HEK293 (cell line): Measurements from ENCODE around the gene SAP30L.

ENCODE experiments used
- CTCF ChIA-PET: fragments of 350-600 bp; formaldehyde crosslinking; extraction: SDS; loops from one replicate; lab custom pipeline; 2021; ENCODE audit warnings: antibody characterized with exemption; lab: Yijun Ruan, JAX
- POLR2A ChIA-PET: fragments of 300-600 bp; formaldehyde crosslinking; extraction: SDS; loops from one replicate; lab custom pipeline; 2020; ENCODE audit warnings: antibody characterized with exemption, inconsistent platforms; lab: Yijun Ruan, JAX
- H3K27ac ChIP-seq: fragments of 200-500 bp; sonication (Bioruptor generic); 2 replicates; pipeline ENCODE4 v1.5.1; 2014; ENCODE audit warnings: low read depth, low read length, control low read depth, inconsistent platforms; ENCODE audit errors: extremely low read depth
- H3K36me3 ChIP-seq, 2 experiments: fragments of 200-500 bp in 1 of 2; sonication (Bioruptor generic) in 1 of 2; 1 replicate in 1 of 2; 2 replicates in 1 of 2; pipeline ENCODE4 v1.5.1; 2014 to 2017; ENCODE audit warnings: inconsistent platforms in 2 of 2, low read length in 2 of 2; ENCODE audit not compliant: control insufficient read depth in 2 of 2, insufficient read depth in 1 of 2
- H3K4me1 ChIP-seq: fragments of 200-500 bp; sonication (Bioruptor generic); 2 replicates; pipeline ENCODE4 v1.5.1; 2014; ENCODE audit warnings: mild to moderate bottlenecking, low read length, inconsistent platforms; ENCODE audit not compliant: control insufficient read depth, insufficient read depth
- H3K4me3 ChIP-seq: 2 replicates; pipeline ENCODE4 v1.5.1; 2011; ENCODE audit warnings: low read depth, mild to moderate bottlenecking, control low read depth, low read length, moderate library complexity
- H3K9me3 ChIP-seq: fragments of 200-500 bp; sonication (Bioruptor generic); 2 replicates; pipeline ENCODE4 v1.5.1; 2014; ENCODE audit warnings: low read depth, low read length, inconsistent platforms; ENCODE audit not compliant: control insufficient read depth, insufficient read depth
- BCL11A ChIP-seq: fragments of 450-650 bp; formaldehyde crosslinking; IDR thresholded peaks from 2 replicates; pipeline ENCODE4 v1.5.1; 2016; ENCODE audit warnings: low read depth, missing biosample characterization, missing genetic modification characterization
- KLF10 ChIP-seq: fragments of 450-650 bp; IDR thresholded peaks from 2 replicates; pipeline ENCODE4 v1.5.1; 2018; ENCODE audit warnings: missing biosample characterization, mild to moderate bottlenecking, missing genetic modification characterization
- KLF8 ChIP-seq: fragments of 450-650 bp; formaldehyde crosslinking; IDR thresholded peaks from 2 replicates; pipeline ENCODE4 v1.5.1; 2016; ENCODE audit warnings: missing biosample characterization, missing genetic modification characterization
- SP2 ChIP-seq: fragments of 450-650 bp; formaldehyde crosslinking; IDR thresholded peaks from 2 replicates; pipeline ENCODE4 v1.5.1; 2016; ENCODE audit warnings: missing biosample characterization, missing genetic modification characterization
- TRIM28 ChIP-seq: IDR thresholded peaks from 2 replicates; pipeline ENCODE4 v1.6.1; 2011; ENCODE audit warnings: low read length, control low read depth, borderline replicate concordance
- WT1 ChIP-seq: fragments of 450-650 bp; formaldehyde crosslinking; IDR thresholded peaks from 2 replicates; pipeline ENCODE4 v1.5.1; 2016; ENCODE audit warnings: missing biosample characterization, missing genetic modification characterization
- ZBTB1 ChIP-seq: fragments of 450-650 bp; formaldehyde crosslinking; IDR thresholded peaks from 2 replicates; pipeline ENCODE4 v1.5.1; 2016; ENCODE audit warnings: missing biosample characterization, missing genetic modification characterization
- ZNF140 ChIP-seq: fragments of 450-650 bp; formaldehyde crosslinking; IDR thresholded peaks from 2 replicates; pipeline ENCODE4 v1.5.1; 2016; ENCODE audit warnings: missing biosample characterization, missing genetic modification characterization
- ZNF175 ChIP-seq: fragments of 450-650 bp; formaldehyde crosslinking; IDR thresholded peaks from 2 replicates; pipeline ENCODE4 v1.5.1; 2016; ENCODE audit warnings: missing biosample characterization, missing genetic modification characterization
- ZNF274 ChIP-seq, 2 experiments: fragments of 200-500 bp in 1 of 2; fragments of 450-650 bp in 1 of 2; sonication (Bioruptor generic) in 1 of 2; formaldehyde crosslinking in 1 of 2; IDR thresholded peaks; 2 replicates each; pipeline versions ENCODE4 v1.5.1 to v1.6.1; 2014 to 2016; ENCODE audit warnings: borderline replicate concordance in 1 of 2, inconsistent platforms in 1 of 2, low read length in 1 of 2, missing biosample characterization in 1 of 2, missing genetic modification characterization in 1 of 2
- ZNF324 ChIP-seq: fragments of 450-650 bp; formaldehyde crosslinking; IDR thresholded peaks from 2 replicates; pipeline ENCODE4 v1.5.1; 2016; ENCODE audit warnings: missing biosample characterization, missing genetic modification characterization
- ZNF335 ChIP-seq: fragments of 450-650 bp; formaldehyde crosslinking; conservative IDR thresholded peaks from 2 replicates; pipeline ENCODE4 v1.5.1; 2016; ENCODE audit warnings: missing biosample characterization, missing genetic modification characterization
- ZNF341 ChIP-seq: fragments of 450-650 bp; formaldehyde crosslinking; IDR thresholded peaks from 2 replicates; pipeline ENCODE4; 2016; ENCODE audit warnings: low read depth, missing biosample characterization, missing genetic modification characterization
- ZNF366 ChIP-seq: fragments of 450-650 bp; formaldehyde crosslinking; conservative IDR thresholded peaks from 2 replicates; pipeline ENCODE4 v1.5.1; 2016; ENCODE audit warnings: missing biosample characterization, missing genetic modification characterization
- ZNF473 ChIP-seq: fragments of 450-650 bp; formaldehyde crosslinking; IDR thresholded peaks from 2 replicates; pipeline ENCODE4 v1.5.1; 2017; ENCODE audit warnings: missing biosample characterization, missing genetic modification characterization
- ZNF501 ChIP-seq: fragments of 450-650 bp; formaldehyde crosslinking; IDR thresholded peaks from 2 replicates; pipeline ENCODE4 v1.5.1; 2016; ENCODE audit warnings: missing biosample characterization, missing genetic modification characterization
- ZNF529 ChIP-seq: fragments of 450-650 bp; formaldehyde crosslinking; IDR thresholded peaks from 2 replicates; pipeline ENCODE4 v1.5.1; 2017; ENCODE audit warnings: missing genetic modification characterization, missing biosample characterization; ENCODE audit not compliant: insufficient replicate concordance
- ZNF621 ChIP-seq: fragments of 450-650 bp; formaldehyde crosslinking; IDR thresholded peaks from 2 replicates; pipeline ENCODE4 v1.5.1; 2017; ENCODE audit warnings: missing biosample characterization, missing genetic modification characterization
- ZNF626 ChIP-seq: fragments of 450-650 bp; sonication (Bioruptor Pico); formaldehyde crosslinking; IDR thresholded peaks from 2 replicates; pipeline ENCODE4 v1.5.1; 2018; ENCODE audit warnings: missing biosample characterization, missing genetic modification characterization, inconsistent platforms
- ZNF707 ChIP-seq: fragments of 450-650 bp; formaldehyde crosslinking; IDR thresholded peaks from 2 replicates; pipeline ENCODE4 v1.5.1; 2016; ENCODE audit warnings: missing biosample characterization, missing genetic modification characterization
- ZNF777 ChIP-seq: fragments of 450-650 bp; formaldehyde crosslinking; IDR thresholded peaks from 2 replicates; pipeline ENCODE4 v1.5.1; 2017; ENCODE audit warnings: missing biosample characterization, missing genetic modification characterization, borderline replicate concordance
- ZNF785 ChIP-seq: fragments of 450-650 bp; formaldehyde crosslinking; IDR thresholded peaks from 2 replicates; pipeline ENCODE4 v1.5.1; 2016; ENCODE audit warnings: missing biosample characterization, missing genetic modification characterization
- ZNF791 ChIP-seq: fragments of 450-650 bp; formaldehyde crosslinking; IDR thresholded peaks from 2 replicates; pipeline ENCODE4 v1.5.1; 2016; ENCODE audit warnings: missing biosample characterization, missing genetic modification characterization
- TF ChIP-seq, protein P1 (sequence below): fragments of 450-650 bp; formaldehyde crosslinking; IDR thresholded peaks from 2 replicates; pipeline ENCODE4 v1.5.1; 2017; ENCODE audit warnings: missing biosample characterization, missing genetic modification characterization
- TF ChIP-seq, protein P2 (sequence below): sonication (generic); formaldehyde crosslinking; IDR thresholded peaks from 2 replicates; pipeline ENCODE4 v1.8.1; 2022; ENCODE audit warnings: mild to moderate bottlenecking, moderate library complexity, missing genetic modification reagents
- TF ChIP-seq, protein P3 (sequence below): fragments of 450-650 bp; formaldehyde crosslinking; IDR thresholded peaks from 2 replicates; pipeline ENCODE4 v1.5.1; 2016; ENCODE audit warnings: missing biosample characterization, missing genetic modification characterization
- TF ChIP-seq, protein P4 (sequence below): fragments of 450-650 bp; formaldehyde crosslinking; IDR thresholded peaks from 2 replicates; pipeline ENCODE4 v1.5.1; 2016; ENCODE audit warnings: missing biosample characterization, missing genetic modification characterization

SAP30L gene

DNA sequence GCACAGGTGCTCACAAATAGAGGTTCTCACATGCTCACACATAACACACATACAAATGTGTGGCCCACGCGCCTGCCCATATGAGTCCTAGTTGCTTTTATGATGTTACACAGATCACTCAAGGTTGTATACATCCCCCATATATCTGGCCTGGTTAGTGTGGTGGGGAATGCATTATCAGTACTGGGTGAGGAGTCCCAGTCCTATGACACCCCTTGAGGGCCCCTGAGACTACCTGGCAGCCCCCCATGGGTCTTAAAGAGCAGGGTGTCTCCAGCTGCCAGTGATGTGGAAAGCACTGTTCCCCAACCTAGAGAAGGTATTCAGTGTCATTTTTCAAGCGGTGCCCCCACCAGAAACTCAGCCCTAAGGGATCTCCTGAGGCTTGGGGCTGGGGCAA is 35.0 kb downstream of the SAP30L start:
- no peaks in the 10 kb centered on the region for H3K9me3 ChIP-seq
- TF ChIP-seq, protein P1, sequence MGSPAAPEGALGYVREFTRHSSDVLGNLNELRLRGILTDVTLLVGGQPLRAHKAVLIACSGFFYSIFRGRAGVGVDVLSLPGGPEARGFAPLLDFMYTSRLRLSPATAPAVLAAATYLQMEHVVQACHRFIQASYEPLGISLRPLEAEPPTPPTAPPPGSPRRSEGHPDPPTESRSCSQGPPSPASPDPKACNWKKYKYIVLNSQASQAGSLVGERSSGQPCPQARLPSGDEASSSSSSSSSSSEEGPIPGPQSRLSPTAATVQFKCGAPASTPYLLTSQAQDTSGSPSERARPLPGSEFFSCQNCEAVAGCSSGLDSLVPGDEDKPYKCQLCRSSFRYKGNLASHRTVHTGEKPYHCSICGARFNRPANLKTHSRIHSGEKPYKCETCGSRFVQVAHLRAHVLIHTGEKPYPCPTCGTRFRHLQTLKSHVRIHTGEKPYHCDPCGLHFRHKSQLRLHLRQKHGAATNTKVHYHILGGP (tag by site-specific recombination): no peak
- TF ChIP-seq, protein P2, sequence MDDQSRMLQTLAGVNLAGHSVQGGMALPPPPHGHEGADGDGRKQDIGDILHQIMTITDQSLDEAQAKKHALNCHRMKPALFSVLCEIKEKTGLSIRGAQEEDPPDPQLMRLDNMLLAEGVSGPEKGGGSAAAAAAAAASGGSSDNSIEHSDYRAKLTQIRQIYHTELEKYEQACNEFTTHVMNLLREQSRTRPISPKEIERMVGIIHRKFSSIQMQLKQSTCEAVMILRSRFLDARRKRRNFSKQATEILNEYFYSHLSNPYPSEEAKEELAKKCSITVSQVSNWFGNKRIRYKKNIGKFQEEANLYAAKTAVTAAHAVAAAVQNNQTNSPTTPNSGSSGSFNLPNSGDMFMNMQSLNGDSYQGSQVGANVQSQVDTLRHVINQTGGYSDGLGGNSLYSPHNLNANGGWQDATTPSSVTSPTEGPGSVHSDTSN: no peak
- TF ChIP-seq ZNF324 (tag by site-specific recombination): no peak
- no peak for TF ChIP-seq ZNF785
- TF ChIP-seq ZNF626 (tag by site-specific recombination): no peak
- TF ChIP-seq KLF10 (tag by site-specific recombination): no peak
- no peak for TF ChIP-seq ZNF707 (tag by site-specific recombination)
- TF ChIP-seq ZNF529 (tag by site-specific recombination): no peak
- TF ChIP-seq, all 188 proteins: peak for 0
- ChIA-PET CTCF (interaction anchor here (1.4 to 2.0 kb wide), 2 partner anchors 10 to 40 kb away, joined by 4 to 6 read pairs; no protein-coding TSS in a partner anchor), POLR2A (no interaction called here)
- Histone ChIP-seq H3K27ac (no peak overlapping the region), H3K36me3 (no peaks in the 10 kb centered on the region), H3K4me3 (no peak overlapping the region), H3K4me1 (peaks cover under 1% of the 10 kb centered on the region; the same call in 1 of the 2 replicates)

DNA sequence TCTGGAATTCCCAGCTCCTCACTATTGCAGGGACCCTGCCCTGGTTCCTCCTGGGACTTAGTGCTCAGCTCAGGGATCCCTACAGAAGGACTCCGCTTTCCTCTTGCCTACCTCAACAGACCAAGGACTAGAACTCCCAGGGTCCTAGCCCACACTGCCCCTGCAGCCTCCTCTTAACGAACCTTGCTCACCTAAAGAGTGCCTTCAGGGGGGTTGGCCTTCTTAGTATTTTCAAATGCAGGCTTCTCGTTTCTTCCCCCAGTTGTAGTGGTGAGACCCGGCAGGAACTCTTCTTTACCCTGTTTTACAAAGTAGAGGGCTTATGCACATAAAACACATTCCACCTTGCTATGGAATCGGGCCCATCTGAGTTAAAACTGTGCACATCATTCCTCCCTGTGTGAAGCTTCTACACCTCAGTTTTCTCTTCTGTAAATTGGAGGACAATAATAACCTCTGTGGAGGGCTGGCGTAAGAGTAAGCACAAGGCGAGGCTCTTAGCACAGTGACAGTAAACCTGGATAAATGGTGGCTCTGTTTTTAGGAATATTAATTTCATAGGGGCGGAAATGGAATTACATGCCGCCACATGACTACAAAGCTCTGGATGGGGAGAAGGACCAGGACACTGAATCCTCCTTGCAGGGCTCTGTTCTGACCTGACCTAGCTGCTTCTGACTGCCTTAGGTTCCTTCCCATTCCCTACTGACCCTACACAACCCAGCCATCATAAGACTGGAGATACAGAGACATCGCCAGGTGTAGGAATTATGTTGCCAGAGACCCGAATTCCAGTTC is 36.0 kb downstream of the SAP30L start:
- H3K9me3 ChIP-seq: no peaks in the 10 kb centered on the region
- H3K27ac ChIP-seq: no peak overlapping the region
- H3K4me1 ChIP-seq: peaks cover 9% of the 10 kb centered on the region
- ChIA-PET POLR2A (no interaction called here), CTCF (interaction anchor here (0.5 to 2.0 kb wide), 3 partner anchors 11 to 39 kb away, joined by 3 to 6 read pairs (median 4); no protein-coding TSS in a partner anchor)
- TF ChIP-seq ZNF777 (no peak), ZNF341 (tag by site-specific recombination) (no peak), ZNF366 (tag by site-specific recombination) (no peak), ZBTB1 (tag by site-specific recombination) (no peak), BCL11A (tag by site-specific recombination) (no peak), ZNF274 (IDR thresholded peaks at IDR 0.05; ENCODE audit: low read length) (no peak), ZNF274 (tag by site-specific recombination; IDR thresholded peaks at IDR 0.05; ENCODE audit: borderline replicate concordance) (no peak), ZNF335 (tag by site-specific recombination) (no peak), ZNF175 (no peak), ZNF140 (tag by site-specific recombination) (no peak), ZNF791 (tag by site-specific recombination) (no peak), ZNF473 (tag by site-specific recombination) (no peak), SP2 (tag by site-specific recombination) (no peak), KLF8 (tag by site-specific recombination) (no peak), ZNF501 (tag by site-specific recombination) (no peak), TRIM28 (no peak), ZNF621 (tag by site-specific recombination) (no peak), WT1 (tag by site-specific recombination) (no peak)
- TF ChIP-seq, protein P3, sequence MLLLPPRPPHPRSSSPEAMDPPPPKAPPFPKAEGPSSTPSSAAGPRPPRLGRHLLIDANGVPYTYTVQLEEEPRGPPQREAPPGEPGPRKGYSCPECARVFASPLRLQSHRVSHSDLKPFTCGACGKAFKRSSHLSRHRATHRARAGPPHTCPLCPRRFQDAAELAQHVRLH: no peak
- TF ChIP-seq, protein P4, sequence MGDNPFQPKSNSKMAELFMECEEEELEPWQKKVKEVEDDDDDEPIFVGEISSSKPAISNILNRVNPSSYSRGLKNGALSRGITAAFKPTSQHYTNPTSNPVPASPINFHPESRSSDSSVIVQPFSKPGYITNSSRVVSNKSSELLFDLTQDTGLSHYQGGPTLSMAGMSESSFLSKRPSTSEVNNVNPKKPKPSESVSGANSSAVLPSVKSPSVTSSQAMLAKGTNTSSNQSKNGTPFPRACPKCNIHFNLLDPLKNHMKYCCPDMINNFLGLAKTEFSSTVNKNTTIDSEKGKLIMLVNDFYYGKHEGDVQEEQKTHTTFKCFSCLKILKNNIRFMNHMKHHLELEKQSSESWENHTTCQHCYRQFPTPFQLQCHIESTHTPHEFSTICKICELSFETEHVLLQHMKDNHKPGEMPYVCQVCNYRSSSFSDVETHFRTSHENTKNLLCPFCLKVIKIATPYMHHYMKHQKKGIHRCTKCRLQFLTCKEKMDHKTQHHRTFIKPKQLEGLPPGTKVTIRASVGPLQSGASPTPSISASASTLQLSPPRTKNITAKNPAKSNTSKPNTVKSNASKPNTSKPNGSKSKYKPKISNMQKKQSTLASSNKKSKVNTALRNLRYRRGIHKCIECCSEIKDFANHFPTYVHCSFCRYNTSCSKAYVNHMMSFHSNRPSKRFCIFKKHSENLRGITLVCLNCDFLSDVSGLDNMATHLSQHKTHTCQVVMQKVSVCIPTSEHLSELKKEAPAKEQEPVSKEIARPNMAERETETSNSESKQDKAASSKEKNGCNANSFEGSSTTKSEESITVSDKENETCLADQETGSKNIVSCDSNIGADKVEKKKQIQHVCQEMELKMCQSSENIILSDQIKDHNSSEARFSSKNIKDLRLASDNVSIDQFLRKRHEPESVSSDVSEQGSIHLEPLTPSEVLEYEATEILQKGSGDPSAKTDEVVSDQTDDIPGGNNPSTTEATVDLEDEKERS: no peak
- no peak overlapping the region for H3K4me3 ChIP-seq
- no peaks in the 10 kb centered on the region for H3K36me3 ChIP-seq
